PFSK-1 (cell line): ENCODE data around the gene SDK1.

Experiments used
- FOXP2 ChIP-seq: optimal IDR thresholded peaks from 2 replicates; pipeline ENCODE3; 2011; ENCODE audit warnings: borderline replicate concordance, control low read depth, inconsistent platforms; ENCODE audit not compliant: insufficient read depth; ENCODE audit errors: extremely low read length, extremely low read depth
- POLR2AphosphoS5 ChIP-seq: IDR thresholded peaks from 2 replicates; pipeline ENCODE4 v1.6.1; 2012; ENCODE audit warnings: low read depth, mild to moderate bottlenecking, control low read depth, low read length, moderate library complexity
- REST ChIP-seq, 2 experiments: IDR thresholded peaks; 2 replicates each; pipeline versions ENCODE4 v1.6.1 to v1.8.0; 2011 to 2012; ENCODE audit warnings: low read depth in 2 of 2, low read length in 2 of 2, control low read depth in 1 of 2, inconsistent platforms in 1 of 2, mild to moderate bottlenecking in 1 of 2, moderate library complexity in 1 of 2; ENCODE audit not compliant: insufficient read depth in 1 of 2
- SIN3A ChIP-seq: IDR thresholded peaks from 2 replicates; pipeline ENCODE4 v1.6.1; 2012; ENCODE audit warnings: mild to moderate bottlenecking, low read length, moderate library complexity, borderline replicate concordance; ENCODE audit not compliant: insufficient read depth
- TAF1 ChIP-seq: IDR thresholded peaks from 2 replicates; pipeline ENCODE4 v1.6.1; 2012; ENCODE audit warnings: low read length, control low read depth, borderline replicate concordance; ENCODE audit not compliant: insufficient read depth

Gene SDK1

GRCh38 chr7:4065190-4065589 lies 764.1 kb downstream of the SDK1 start:
- TF ChIP-seq POLR2AphosphoS5 (no peak), REST (IDR thresholded peaks at IDR 0.05; ENCODE audit: insufficient read depth in 1 of 2, low read depth in 2 of 2, low read length in 2 of 2) (no peak), TAF1 (no peak)

DNA sequence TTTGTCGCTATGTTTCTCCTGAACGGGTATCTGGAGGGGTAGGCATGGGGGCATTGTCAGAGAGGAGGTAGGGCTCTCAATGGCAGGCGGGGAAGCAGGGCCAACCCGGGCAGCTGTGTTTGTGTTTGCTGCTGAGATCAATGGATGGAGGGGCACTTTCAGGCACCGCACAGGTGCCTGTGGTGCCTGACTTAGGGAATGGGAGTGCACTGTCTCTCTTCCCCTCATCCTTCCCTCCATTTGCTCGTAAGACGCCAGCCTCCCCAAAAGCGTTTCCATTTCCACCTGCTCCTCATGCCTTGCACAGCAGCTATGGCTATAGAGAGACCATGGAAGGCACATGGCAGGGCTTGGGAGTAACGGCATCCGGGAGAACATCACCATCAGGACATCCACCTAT lies 765.2 kb downstream of the SDK1 start:
- no peak for TF ChIP-seq POLR2AphosphoS5

DNA sequence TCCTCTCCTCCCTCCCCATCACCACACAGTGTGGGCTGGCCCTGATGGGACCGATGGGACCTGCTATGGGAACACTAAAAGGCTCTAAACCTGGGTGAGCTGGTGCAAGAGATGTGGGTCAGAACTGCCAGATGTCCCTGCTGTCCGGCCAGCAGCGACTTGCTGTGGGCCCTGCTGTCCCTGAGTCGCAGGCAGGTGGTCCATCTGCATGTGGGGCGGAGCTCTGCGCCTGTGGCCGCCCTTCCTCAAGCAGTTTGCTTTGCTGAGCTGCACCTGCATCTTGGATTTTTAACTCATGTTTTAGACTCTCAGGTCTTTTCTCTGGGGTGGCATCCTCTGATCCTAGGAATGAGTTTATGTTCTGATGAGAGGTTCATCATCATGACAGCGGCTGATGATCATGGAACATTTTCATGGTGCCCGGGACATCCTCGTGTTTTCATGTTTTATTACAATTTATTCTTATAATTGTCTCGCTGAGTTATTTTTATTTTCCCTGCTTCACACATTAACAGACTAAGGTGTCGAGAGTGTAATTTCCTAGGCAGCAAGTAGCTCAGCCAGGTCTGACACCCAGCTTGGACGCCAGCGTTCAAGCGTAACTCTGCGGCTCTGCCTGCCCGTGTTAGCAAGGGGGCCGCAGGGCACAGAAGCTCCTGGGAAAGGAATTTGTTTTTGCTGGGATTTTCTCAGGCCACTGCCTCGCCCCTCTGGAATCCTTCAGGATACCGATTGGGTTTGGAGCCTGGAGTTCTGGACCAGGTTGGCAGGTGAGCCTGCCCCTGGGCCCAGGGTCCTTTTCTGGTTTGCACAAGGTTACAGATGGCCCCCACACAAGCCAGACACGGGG lies 765.8 kb downstream of the SDK1 start:
- TF ChIP-seq TAF1, result no peak
- no peak for TF ChIP-seq REST (IDR thresholded peaks at IDR 0.05; ENCODE audit: insufficient read depth in 1 of 2, low read depth in 2 of 2, low read length in 2 of 2)
- no peak for TF ChIP-seq POLR2AphosphoS5
- no peak for TF ChIP-seq FOXP2
- no peak for TF ChIP-seq SIN3A

GRCh38 chr7:4067476-4067760 lies 766.4 kb downstream of the SDK1 start:
- TF ChIP-seq TAF1 (no peak), POLR2AphosphoS5 (no peak), FOXP2 (no peak), SIN3A (no peak), REST (IDR thresholded peaks at IDR 0.05; ENCODE audit: insufficient read depth in 1 of 2, low read depth in 2 of 2, low read length in 2 of 2) (no peak)

DNA sequence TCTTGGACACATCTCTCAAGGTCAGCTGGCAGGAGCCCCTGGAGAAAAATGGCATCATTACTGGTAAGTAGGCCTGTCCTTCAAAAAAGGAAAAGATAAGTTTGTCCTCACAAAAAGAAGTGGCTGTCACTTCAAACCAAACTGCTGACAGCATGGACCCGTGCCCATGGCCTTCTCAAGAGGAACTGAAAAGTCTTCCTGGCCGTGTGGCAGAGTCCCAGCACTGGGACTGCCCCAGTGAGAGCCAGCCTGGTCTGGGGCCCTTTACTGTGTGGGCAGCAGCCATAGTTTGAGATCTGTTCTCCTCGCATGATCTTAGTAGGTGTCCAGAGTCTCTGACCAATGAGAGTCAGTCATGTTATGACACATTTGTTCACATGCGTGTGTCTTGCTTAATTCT lies 766.8 kb downstream of the SDK1 start:
- TF ChIP-seq POLR2AphosphoS5 (no peak), SIN3A (no peak), REST (IDR thresholded peaks at IDR 0.05; ENCODE audit: insufficient read depth in 1 of 2, low read depth in 2 of 2, low read length in 2 of 2) (no peak), TAF1 (no peak), FOXP2 (no peak)
